CD4-positive, CD25-positive, alpha-beta regulatory T cell (primary cell): ENCODE data around the gene KRT27. TPM values are rescaled to one million over a fixed set of nuclear protein-coding genes. Genes with fewer than 3 reads are reported as not detected.
"Not testable (repeated sequence)": the region's sequence is repeated elsewhere in the genome, so short reads cannot be mapped to it uniquely, and the experiment has no call there.

Experiments used
- ATAC-seq, 2 donors: fragments of 150-1000 bp; cut with Tn5 transposase; one replicate each; pipeline ENCODE4 v1.10.0; 2021; ENCODE audit warnings: low read depth in 2 of 2, moderate number of reproducible peaks in 2 of 2, moderate library complexity in 1 of 2
- DNase-seq, 3 donors: peaks; one replicate each; pipeline versions ENCODE4 v3.0.0 to v3.0.0-alpha.2; 2012 to 2022; ENCODE audit warnings: mixed read lengths in 1 of 3
- H3K27ac ChIP-seq: one replicate; pipeline ENCODE4 v1.7.0; 2013; ENCODE audit warnings: mild to moderate bottlenecking, low read length; ENCODE audit not compliant: insufficient read depth, poor library complexity, severe bottlenecking
- H3K27me3 ChIP-seq: one replicate; pipeline ENCODE4 v1.7.0; 2013; ENCODE audit warnings: low read length; ENCODE audit not compliant: control insufficient read depth, insufficient read depth
- H3K36me3 ChIP-seq: one replicate; pipeline ENCODE4 v1.7.0; 2013; ENCODE audit warnings: mild to moderate bottlenecking, low read length, moderate library complexity; ENCODE audit not compliant: control insufficient read depth, insufficient read depth
- H3K4me1 ChIP-seq: 2 replicates; pipeline ENCODE4 v1.7.0; 2013; ENCODE audit warnings: mild to moderate bottlenecking, low read length; ENCODE audit not compliant: insufficient read depth, control insufficient read depth, poor library complexity, severe bottlenecking
- H3K4me3 ChIP-seq: one replicate; pipeline ENCODE4 v1.7.0; 2013; ENCODE audit warnings: low read depth, mild to moderate bottlenecking, low read length, moderate library complexity
- H3K9me3 ChIP-seq, 2 experiments: 1 replicate in 1 of 2; 2 replicates in 1 of 2; pipeline ENCODE4 v1.7.0; 2013; ENCODE audit warnings: low read length in 2 of 2, mild to moderate bottlenecking in 1 of 2, moderate library complexity in 1 of 2; ENCODE audit not compliant: control insufficient read depth in 2 of 2
- H3K27ac Mint-ChIP-seq, 3 donors: one replicate each; pipeline ENCODE4 v1.8.0; 2020 to 2022; ENCODE audit warnings: mild to moderate bottlenecking in 3 of 3, mixed read lengths in 3 of 3, moderate library complexity in 2 of 3
- H3K27me3 Mint-ChIP-seq: one replicate; pipeline ENCODE4 v1.8.0; 2022; ENCODE audit warnings: mild to moderate bottlenecking, mixed read lengths
- H3K36me3 Mint-ChIP-seq: one replicate; pipeline ENCODE4 v1.8.0; 2020; ENCODE audit warnings: mixed read lengths
- H3K4me1 Mint-ChIP-seq, 4 donors: one replicate each; pipeline ENCODE4 v1.8.0; 2020 to 2022; ENCODE audit warnings: mixed read lengths in 4 of 4, mild to moderate bottlenecking in 1 of 4
- H3K4me3 Mint-ChIP-seq, 4 donors: one replicate each; pipeline ENCODE4 v1.8.0; 2020 to 2022; ENCODE audit warnings: mild to moderate bottlenecking in 4 of 4, mixed read lengths in 4 of 4, moderate library complexity in 3 of 4
- H3K9me3 Mint-ChIP-seq, 7 donors: one replicate each; pipeline ENCODE4 v1.8.0; 2020 to 2022; ENCODE audit warnings: mixed read lengths in 7 of 7, mild to moderate bottlenecking in 3 of 7, moderate library complexity in 2 of 7
- polyA plus RNA-seq, 4 donors: library from polyadenylated mRNA; unstranded; fragments of 300-500 nt; fragmentation: Illumina TruSeq; gene quantifications; one replicate each; pipeline ENCODE4 v1.2.3, GENCODE V29; 2021
- total RNA-seq: library from RNA; stranded (reverse); gene quantifications from one replicate; pipeline ENCODE4 v1.2.3, GENCODE V29; 2022

KRT27 gene
- total and polyA plus RNA-seq, 5 donors from 2014 or later: not detected

DNA sequence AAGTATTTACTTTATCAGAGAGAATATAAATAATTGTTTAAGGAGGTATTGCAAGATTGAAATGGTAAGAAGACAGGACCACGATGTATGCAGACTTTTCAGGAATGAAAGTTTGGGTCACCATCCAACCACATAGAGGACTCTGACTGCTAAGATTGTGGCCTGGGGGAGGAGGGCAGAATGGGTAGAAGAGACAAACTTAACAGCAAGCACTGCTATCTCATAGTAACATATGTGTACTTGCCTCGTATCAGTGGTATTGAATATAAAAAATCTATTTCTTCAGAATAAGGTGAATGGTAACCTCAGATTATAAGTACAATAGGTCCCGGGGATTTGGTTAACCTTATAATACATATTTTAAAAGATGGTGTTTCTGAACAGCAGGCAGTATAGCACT, 34.2 kb upstream of the KRT27 start:
- Mint-ChIP-seq H3K27ac (peak overlapping the region in 1 of 3 donors; percentile 76), H3K27me3 (peaks cover 15% of the 10 kb centered on the region), H3K4me3 (peak overlapping the region; percentile 9 to 92 (median 64)), H3K4me1 (peaks cover 5 to 32% (median 14%) of the 10 kb centered on the region in 4 donors), H3K36me3 (peaks cover 27% of the 10 kb centered on the region), H3K9me3 (peaks cover 0 to 12% (median 5%) of the 10 kb centered on the region in 7 donors)
- Histone ChIP-seq H3K27me3 (peaks cover 14% of the 10 kb centered on the region), H3K4me1 (no peaks in the 10 kb centered on the region), H3K4me3 (no peak overlapping the region), H3K36me3 (peaks cover 5% of the 10 kb centered on the region), H3K9me3 (no peaks in the 10 kb centered on the region), H3K27ac (no peak overlapping the region)
- DNase-seq: no peak
- ATAC-seq: no peak

DNA sequence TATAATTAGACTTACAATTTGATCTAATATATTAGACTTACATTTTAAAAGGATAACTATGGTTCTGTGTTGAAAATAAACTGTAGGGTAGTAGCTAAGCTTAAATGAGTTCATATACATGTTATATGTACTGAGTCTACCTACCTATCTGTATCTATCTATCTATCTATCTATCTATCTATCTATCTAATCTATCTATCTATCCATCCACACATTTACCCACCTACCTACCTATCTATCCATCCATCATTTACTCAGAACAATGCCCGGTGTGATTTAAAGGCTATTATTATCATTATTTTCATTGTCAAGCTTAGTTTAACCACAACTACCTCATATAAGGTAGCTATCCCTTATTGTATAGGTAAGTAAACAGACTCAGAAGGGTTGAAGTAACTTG, 33.0 kb upstream of the KRT27 start:
- peaks cover 5% of the 10 kb centered on the region for H3K36me3 ChIP-seq
- no peaks in the 10 kb centered on the region for H3K4me1 ChIP-seq
- H3K27ac ChIP-seq: no peak overlapping the region
- no peaks in the 10 kb centered on the region for H3K9me3 ChIP-seq
- Mint-ChIP-seq H3K4me1 (peaks cover 5 to 29% (median 14%) of the 10 kb centered on the region in 4 donors), H3K4me3 (no peak overlapping the region), H3K27ac (no peak overlapping the region), H3K27me3 (peaks cover 24% of the 10 kb centered on the region), H3K9me3 (peaks cover 0 to 12% (median 5%) of the 10 kb centered on the region in 7 donors), H3K36me3 (peaks cover 25% of the 10 kb centered on the region)
- no peak for DNase-seq
- ATAC-seq: no peak
- H3K27me3 ChIP-seq: peaks cover 25% of the 10 kb centered on the region
- H3K4me3 ChIP-seq: no peak overlapping the region

DNA sequence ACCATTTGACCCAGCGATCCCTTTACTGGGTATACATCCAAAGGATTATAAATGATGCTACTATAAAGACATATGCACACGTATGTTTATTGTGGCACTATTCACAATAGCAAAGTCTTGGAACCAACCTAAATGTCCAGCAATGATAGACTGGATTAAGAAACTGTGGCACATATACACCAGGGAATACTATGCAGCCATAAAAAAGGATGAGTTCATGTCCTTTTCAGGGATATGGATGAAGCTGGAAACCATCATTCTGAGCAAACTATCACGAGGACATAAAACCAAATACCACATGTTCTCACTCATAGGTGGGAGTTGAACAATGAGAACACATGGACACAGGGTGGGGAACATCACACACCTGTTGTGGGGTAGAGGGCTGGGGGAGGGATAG, 32.3 kb upstream of the KRT27 start:
- H3K4me3 Mint-ChIP-seq, H3K4me1 ChIP-seq, DNase-seq, H3K36me3 ChIP-seq, H3K9me3 ChIP-seq, ATAC-seq, H3K27ac ChIP-seq, H3K4me3 ChIP-seq, H3K27ac Mint-ChIP-seq: not testable (repeated sequence)
- H3K27me3 Mint-ChIP-seq: peaks cover 31% of the 10 kb centered on the region
- H3K27me3 ChIP-seq: peaks cover 32% of the 10 kb centered on the region
- H3K9me3 Mint-ChIP-seq: peaks cover 0 to 12% (median 5%) of the 10 kb centered on the region in 7 donors
- peaks cover 21% of the 10 kb centered on the region for H3K36me3 Mint-ChIP-seq
- peaks cover 2 to 22% (median 12%) of the 10 kb centered on the region in 4 donors for H3K4me1 Mint-ChIP-seq

DNA sequence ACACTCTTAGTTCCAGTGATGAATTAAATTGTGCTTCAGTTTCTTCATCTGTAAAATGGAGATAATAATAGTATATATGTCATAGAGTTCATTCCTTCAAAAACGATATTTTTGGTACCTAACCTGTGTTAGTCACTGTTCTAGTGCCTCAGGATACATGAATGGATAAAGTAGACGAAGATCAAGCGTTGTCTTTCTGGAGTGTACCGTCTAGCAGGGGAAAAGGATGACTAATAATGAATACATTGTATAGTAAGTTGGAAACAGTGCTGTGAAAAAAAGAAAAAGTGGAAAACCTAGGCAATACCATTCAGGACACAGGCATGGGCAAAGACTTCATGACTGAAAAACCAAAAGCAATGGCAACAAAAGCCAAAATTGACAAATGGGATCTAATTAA, 31.5 kb upstream of the KRT27 start:
- H3K36me3 Mint-ChIP-seq: peaks cover 21% of the 10 kb centered on the region
- no peaks in the 10 kb centered on the region for H3K9me3 ChIP-seq
- no peak overlapping the region for H3K27ac ChIP-seq
- H3K4me1 Mint-ChIP-seq: peaks cover 0 to 16% (median 11%) of the 10 kb centered on the region in 4 donors
- no peak overlapping the region for H3K27ac Mint-ChIP-seq
- H3K4me3 ChIP-seq: no peak overlapping the region
- no peak for DNase-seq
- peaks cover 5% of the 10 kb centered on the region for H3K36me3 ChIP-seq
- peaks cover 36% of the 10 kb centered on the region for H3K27me3 Mint-ChIP-seq
- peaks cover 0 to 12% (median 4%) of the 10 kb centered on the region in 7 donors for H3K9me3 Mint-ChIP-seq
- ATAC-seq: no peak
- peaks cover 40% of the 10 kb centered on the region for H3K27me3 ChIP-seq
- no peak overlapping the region for H3K4me3 Mint-ChIP-seq
- no peaks in the 10 kb centered on the region for H3K4me1 ChIP-seq

DNA sequence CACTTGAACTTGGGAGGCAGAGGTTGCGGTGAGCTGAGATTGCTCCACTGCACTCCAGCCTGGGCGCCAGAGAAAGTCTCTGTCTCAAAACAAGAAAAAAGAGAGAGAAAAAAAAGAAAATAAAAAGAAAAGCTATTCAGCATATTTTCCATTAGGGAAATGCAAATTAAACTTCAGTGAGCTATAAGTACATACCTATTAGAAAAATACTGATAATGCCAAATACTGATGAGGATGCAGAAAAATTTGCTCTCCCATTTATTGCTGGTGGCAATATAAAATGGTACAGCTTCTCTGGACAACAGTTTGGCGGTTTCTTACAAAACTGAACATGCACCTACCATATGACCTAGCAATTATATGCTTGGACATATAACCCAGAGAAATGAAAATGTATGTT, 30.3 kb upstream of the KRT27 start:
- Histone ChIP-seq H3K27ac (no peak overlapping the region), H3K36me3 (peaks cover 4% of the 10 kb centered on the region)
- peaks cover 0 to 6% (median 4%) of the 10 kb centered on the region in 7 donors for H3K9me3 Mint-ChIP-seq

DNA sequence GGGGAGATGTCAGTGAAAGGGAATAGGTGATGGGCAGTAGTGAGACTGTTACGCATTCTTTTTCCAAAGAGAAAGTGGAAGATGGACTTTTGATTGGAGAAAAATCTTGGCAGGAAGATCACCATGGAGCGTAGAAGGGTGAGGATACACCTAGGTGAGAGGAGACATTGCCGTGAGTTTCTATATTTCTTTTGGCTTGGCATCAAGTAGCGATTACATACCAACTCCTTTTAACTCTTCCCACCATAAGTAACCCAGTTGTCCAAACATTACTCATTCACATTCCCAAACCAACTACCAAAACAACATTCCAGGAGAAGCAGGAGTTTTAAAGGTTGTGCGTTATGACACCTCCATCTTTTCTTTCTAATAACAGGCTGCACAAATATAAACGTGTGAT, 28.1 kb upstream of the KRT27 start:
- Mint-ChIP-seq H3K9me3 (peaks cover 0 to 4% (median 0%) of the 10 kb centered on the region in 7 donors), H3K4me1 (no peaks in the 10 kb centered on the region), H3K27ac (no peak overlapping the region), H3K36me3 (no peaks in the 10 kb centered on the region), H3K4me3 (no peak overlapping the region), H3K27me3 (peaks cover 66% of the 10 kb centered on the region)
- DNase-seq (no peak), ATAC-seq (no peak)
- no peaks in the 10 kb centered on the region for H3K36me3 ChIP-seq
- H3K27ac ChIP-seq: no peak overlapping the region
- no peaks in the 10 kb centered on the region for H3K9me3 ChIP-seq
- H3K4me3 ChIP-seq: no peak overlapping the region
- no peaks in the 10 kb centered on the region for H3K4me1 ChIP-seq
- H3K27me3 ChIP-seq: peaks cover 62% of the 10 kb centered on the region

More for the DNA sequence above, 30.3 kb upstream of the KRT27 start:
- Mint-ChIP-seq H3K4me1 (peaks cover 0 to 8% (median 4%) of the 10 kb centered on the region in 4 donors), H3K27ac (no peak overlapping the region), H3K36me3 (peaks cover 12% of the 10 kb centered on the region), H3K27me3 (peaks cover 48% of the 10 kb centered on the region), H3K4me3 (no peak overlapping the region)
- H3K9me3 ChIP-seq: no peaks in the 10 kb centered on the region
- peaks cover 45% of the 10 kb centered on the region for H3K27me3 ChIP-seq
- DNase-seq (no peak), ATAC-seq (no peak)
- no peaks in the 10 kb centered on the region for H3K4me1 ChIP-seq
- H3K4me3 ChIP-seq: no peak overlapping the region

GRCh38 chr17:40809721-40810421, 27.5 kb upstream of the KRT27 start:
- peaks cover 0 to 5% (median 0%) of the 10 kb centered on the region in 7 donors for H3K9me3 Mint-ChIP-seq
- no peak overlapping the region for H3K4me3 ChIP-seq
- ATAC-seq (no peak), DNase-seq (no peak)
- no peak overlapping the region for H3K27ac ChIP-seq
- H3K4me1 Mint-ChIP-seq: no peaks in the 10 kb centered on the region
- H3K4me3 Mint-ChIP-seq: no peak overlapping the region
- no peaks in the 10 kb centered on the region for H3K36me3 Mint-ChIP-seq
- H3K27ac Mint-ChIP-seq: no peak overlapping the region
- peaks cover 72% of the 10 kb centered on the region for H3K27me3 Mint-ChIP-seq
- H3K36me3 ChIP-seq: no peaks in the 10 kb centered on the region
- H3K4me1 ChIP-seq: no peaks in the 10 kb centered on the region
- no peaks in the 10 kb centered on the region for H3K9me3 ChIP-seq
- H3K27me3 ChIP-seq: peaks cover 68% of the 10 kb centered on the region

GRCh38 chr17:40806131-40806530, 23.8 kb upstream of the KRT27 start:
- Histone ChIP-seq H3K36me3 (no peaks in the 10 kb centered on the region), H3K27ac (no peak overlapping the region), H3K4me3 (no peak overlapping the region), H3K9me3 (no peaks in the 10 kb centered on the region), H3K4me1 (peaks cover 3% of the 10 kb centered on the region), H3K27me3 (peaks cover 66% of the 10 kb centered on the region)
- Mint-ChIP-seq H3K27ac (no peak overlapping the region), H3K27me3 (peaks cover 67% of the 10 kb centered on the region), H3K9me3 (peaks cover 0 to 6% (median 0%) of the 10 kb centered on the region in 7 donors), H3K4me3 (no peak overlapping the region), H3K4me1 (peaks cover 0 to 3% (median 1%) of the 10 kb centered on the region in 4 donors), H3K36me3 (no peaks in the 10 kb centered on the region)
- no peak for ATAC-seq
- DNase-seq: no peak
